GM10847 (cell line): ENCODE results near the gene HES5.

ENCODE experiments used
- POLR2A ChIP-seq: IDR thresholded peaks from 2 replicates; pipeline ENCODE4 v1.6.1; 2011; ENCODE audit not compliant: insufficient read length; ENCODE audit errors: extremely low read depth

HES5 gene

GRCh38 chr1:2529784-2530512 is at the start of gene HES5:
HES5 (minus strand) TSS chr1:2530263; CDS start chr1:2530164, 99 bp downstream.
- TF ChIP-seq POLR2A = no peak

GRCh38 chr1:2578758-2579118 is 48.7 kb upstream of the HES5 start:
- TF ChIP-seq POLR2A = no peak

- TF ChIP-seq POLR2A = no peak
Measured at GRCh38 chr1:2575801-2576663, 46.0 kb upstream of the HES5 start.

- TF ChIP-seq POLR2A = no peak
Measured at GRCh38 chr1:2574350-2574749, 44.3 kb upstream of the HES5 start.

- TF ChIP-seq POLR2A = no peak
Measured at GRCh38 chr1:2573250-2573920, 43.3 kb upstream of the HES5 start.

GRCh38 chr1:2571348-2571747 is 41.3 kb upstream of the HES5 start:
- TF ChIP-seq POLR2A = no peak

- TF ChIP-seq POLR2A = no peak
Measured at GRCh38 chr1:2570332-2570731, 40.3 kb upstream of the HES5 start.

GRCh38 chr1:2569060-2569459 is 39.0 kb upstream of the HES5 start:
- TF ChIP-seq POLR2A = no peak

GRCh38 chr1:2567083-2567679 is 37.1 kb upstream of the HES5 start:
- TF ChIP-seq POLR2A = no peak

- no peak for TF ChIP-seq POLR2A
Measured at GRCh38 chr1:2566101-2567045, 36.3 kb upstream of the HES5 start.

- TF ChIP-seq POLR2A = no peak
Measured at GRCh38 chr1:2564815-2565374, 34.8 kb upstream of the HES5 start.

GRCh38 chr1:2564006-2564814 is 34.1 kb upstream of the HES5 start:
- no peak for TF ChIP-seq POLR2A

GRCh38 chr1:2563205-2563604 is 33.1 kb upstream of the HES5 start:
- TF ChIP-seq POLR2A = no peak
